Cardiac septum (tissue), 1 donor: ENCODE results near the gene DNAAF5. TPM values are rescaled to one million over a fixed set of nuclear protein-coding genes. Genes with fewer than 3 reads are reported as not detected.
A peak's percentile ranks its signal among the peaks of the same experiment; 100 is the strongest.

Source experiments
- DNase-seq: peaks from one replicate; pipeline ENCODE4 v3.0.0-alpha.2; 2020; ENCODE audit warnings: low spot score
- intact Hi-C: fragments of 100-400 bp; cut with DNase I; formaldehyde crosslinking; loops from one replicate; pipeline ENCODE4 v1.14.0; 2022
- total RNA-seq: library from RNA; stranded (reverse); fragmentation: NEBNext Ultra II Directional; extraction: Animal tissue kit (Norgen Biotek cat#: 25700); gene quantifications from one replicate; pipeline ENCODE4 v1.2.1, GENCODE V29; 2021
- donor health status: DM: no; HTN: no; CAD: no.

The DNAAF5 gene
- total RNA-seq, 1 donor from 2014 or later: 22.1 TPM

- peak; percentile 63 for DNase-seq
- intact Hi-C loops: no loop called here
These were observed 31.3 kb downstream of the DNAAF5 start for GRCh38 chr7:757741-758163.

GRCh38 chr7:759569-759968 is 33.1 kb downstream of the DNAAF5 start:
- DNase-seq: peak; percentile 41
- intact Hi-C loops: no loop called here

- peak; percentile 5 for DNase-seq
- intact Hi-C loops: no loop called here
These were observed 33.5 kb downstream of the DNAAF5 start for GRCh38 chr7:760006-760405.

- no peak for DNase-seq
- intact Hi-C loops: no loop called here
These were observed 34.6 kb downstream of the DNAAF5 start for GRCh38 chr7:761101-761500.

GRCh38 chr7:761631-762030 is 35.1 kb downstream of the DNAAF5 start:
- DNase-seq: no peak
- intact Hi-C loops: no loop called here

GRCh38 chr7:762885-763284 is 36.4 kb downstream of the DNAAF5 start:
- intact Hi-C loops: no loop called here
- no peak for DNase-seq

GRCh38 chr7:763762-764161 is 37.3 kb downstream of the DNAAF5 start:
- DNase-seq: no peak
- intact Hi-C loops: no loop called here

GRCh38 chr7:765383-765782 is 38.9 kb downstream of the DNAAF5 start:
- no peak for DNase-seq
- intact Hi-C loops: no loop called here

- intact Hi-C loops: no loop called here
- DNase-seq: no peak
These were observed 41.1 kb downstream of the DNAAF5 start for GRCh38 chr7:767580-767940.

GRCh38 chr7:767941-768731 is 41.6 kb downstream of the DNAAF5 start:
- no peak for DNase-seq
- intact Hi-C loops: no loop called here

- intact Hi-C loops: no loop called here
- no peak for DNase-seq
These were observed 42.5 kb downstream of the DNAAF5 start for GRCh38 chr7:768881-769504.

- intact Hi-C loops: loop anchor here (5.0 kb wide), 2 partner anchors 103 to 248 kb away; no protein-coding TSS in a partner anchor
- no peak for DNase-seq
These were observed 43.8 kb downstream of the DNAAF5 start for GRCh38 chr7:770336-770735.

GRCh38 chr7:770741-771166 is 44.3 kb downstream of the DNAAF5 start:
- intact Hi-C loops: loop anchor here (5.0 kb wide), 2 partner anchors 103 to 248 kb away; no protein-coding TSS in a partner anchor
- DNase-seq: no peak

- peak; percentile 86 for DNase-seq
- intact Hi-C loops: loop anchor here (5.0 kb wide), 2 partner anchors 104 to 249 kb away; no protein-coding TSS in a partner anchor
These were observed 44.9 kb downstream of the DNAAF5 start for GRCh38 chr7:771234-772004.

- no peak for DNase-seq
- intact Hi-C loops: loop anchor here (5.0 kb wide), 2 partner anchors 105 to 250 kb away; no protein-coding TSS in a partner anchor
These were observed 45.5 kb downstream of the DNAAF5 start for GRCh38 chr7:772005-772294.

GRCh38 chr7:772392-772791 is 45.9 kb downstream of the DNAAF5 start:
- intact Hi-C loops: loop anchor here (5.0 kb wide), 2 partner anchors 105 to 250 kb away; no protein-coding TSS in a partner anchor
- DNase-seq: no peak

- intact Hi-C loops: loop anchor here (5.0 kb wide), 2 partner anchors 106 to 251 kb away; no protein-coding TSS in a partner anchor
- DNase-seq: no peak
These were observed 46.5 kb downstream of the DNAAF5 start for GRCh38 chr7:772861-773621.

- intact Hi-C loops: loop anchor here (5.0 kb wide), 2 partner anchors 106 to 251 kb away; no protein-coding TSS in a partner anchor
- DNase-seq: no peak
These were observed 47.1 kb downstream of the DNAAF5 start for GRCh38 chr7:773622-773915.
